ENCODE results near the gene STX18. TPM values are rescaled to one million over a fixed set of nuclear protein-coding genes. Genes with fewer than 3 reads are reported as not detected.

The STX18 gene
- total and polyA plus RNA-seq, 10 of the 15 experiments (the other 5 are each of a cell fraction or from before 2014, with no cell fraction given): 8.2 to 46.6 (median 31.1) TPM

- DNase-seq (ENCODE audit: low read depth, low spot score): no peak
- TF ChIP-seq HDAC6 (IDR thresholded peaks at IDR 0.05; ENCODE audit: unreplicated experiment) (no peak), FOXK2 (IDR thresholded peaks at IDR 0.05) (no peak), TAF1 (IDR thresholded peaks at IDR 0.05; ENCODE audit: borderline replicate concordance, low read depth, low read length) (no peak), HCFC1 (IDR thresholded peaks at IDR 0.05; ENCODE audit: low read length) (no peak), NBN (IDR thresholded peaks at IDR 0.05) (no peak), NFYB (IDR thresholded peaks at IDR 0.05; ENCODE audit: insufficient read depth, low read depth, low read length) (no peak), POLR2AphosphoS5 (IDR thresholded peaks at IDR 0.05; ENCODE audit: low read length) (no peak), SP1 (IDR thresholded peaks at IDR 0.05; ENCODE audit: low read depth, low read length) (no peak), EED (IDR thresholded peaks at IDR 0.05; ENCODE audit: low read depth) (no peak)
- TF ChIP-seq, protein P1, sequence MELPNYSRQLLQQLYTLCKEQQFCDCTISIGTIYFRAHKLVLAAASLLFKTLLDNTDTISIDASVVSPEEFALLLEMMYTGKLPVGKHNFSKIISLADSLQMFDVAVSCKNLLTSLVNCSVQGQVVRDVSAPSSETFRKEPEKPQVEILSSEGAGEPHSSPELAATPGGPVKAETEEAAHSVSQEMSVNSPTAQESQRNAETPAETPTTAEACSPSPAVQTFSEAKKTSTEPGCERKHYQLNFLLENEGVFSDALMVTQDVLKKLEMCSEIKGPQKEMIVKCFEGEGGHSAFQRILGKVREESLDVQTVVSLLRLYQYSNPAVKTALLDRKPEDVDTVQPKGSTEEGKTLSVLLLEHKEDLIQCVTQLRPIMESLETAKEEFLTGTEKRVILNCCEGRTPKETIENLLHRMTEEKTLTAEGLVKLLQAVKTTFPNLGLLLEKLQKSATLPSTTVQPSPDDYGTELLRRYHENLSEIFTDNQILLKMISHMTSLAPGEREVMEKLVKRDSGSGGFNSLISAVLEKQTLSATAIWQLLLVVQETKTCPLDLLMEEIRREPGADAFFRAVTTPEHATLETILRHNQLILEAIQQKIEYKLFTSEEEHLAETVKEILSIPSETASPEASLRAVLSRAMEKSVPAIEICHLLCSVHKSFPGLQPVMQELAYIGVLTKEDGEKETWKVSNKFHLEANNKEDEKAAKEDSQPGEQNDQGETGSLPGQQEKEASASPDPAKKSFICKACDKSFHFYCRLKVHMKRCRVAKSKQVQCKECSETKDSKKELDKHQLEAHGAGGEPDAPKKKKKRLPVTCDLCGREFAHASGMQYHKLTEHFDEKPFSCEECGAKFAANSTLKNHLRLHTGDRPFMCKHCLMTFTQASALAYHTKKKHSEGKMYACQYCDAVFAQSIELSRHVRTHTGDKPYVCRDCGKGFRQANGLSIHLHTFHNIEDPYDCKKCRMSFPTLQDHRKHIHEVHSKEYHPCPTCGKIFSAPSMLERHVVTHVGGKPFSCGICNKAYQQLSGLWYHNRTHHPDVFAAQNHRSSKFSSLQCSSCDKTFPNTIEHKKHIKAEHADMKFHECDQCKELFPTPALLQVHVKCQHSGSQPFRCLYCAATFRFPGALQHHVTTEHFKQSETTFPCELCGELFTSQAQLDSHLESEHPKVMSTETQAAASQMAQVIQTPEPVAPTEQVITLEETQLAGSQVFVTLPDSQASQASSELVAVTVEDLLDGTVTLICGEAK (IDR thresholded peaks at IDR 0.05; ENCODE audit: borderline replicate concordance): no peak
- H3K9me3 ChIP-seq (replicated peaks; ENCODE audit: control insufficient read depth, insufficient read depth, low read length): no peaks in the 10 kb centered on the region
- H3K4me3 ChIP-seq: no peak overlapping the region
- BruUV-seq (replicated peaks): no TSS peak
- H3K79me2 ChIP-seq (ENCODE audit: control insufficient read depth, insufficient read depth, low read length): no peaks in the 10 kb centered on the region; the same call in 1 of the 2 replicates
- POLR2A ChIA-PET: no interaction called here
- intact Hi-C loops (cut with micrococcal nuclease; ENCODE audit: unreplicated experiment) (no loop called here), in situ Hi-C loops (cut with MboI) (no loop called here)
- RAD21 ChIA-PET (ENCODE audit: unreplicated experiment): no interaction called here
- CTCF ChIA-PET: interaction anchor here (1.0 kb wide), 1 partner anchor 9 kb away, joined by 3 read pairs; no protein-coding TSS in a partner anchor
- no peak for FAIRE-seq
- no peaks in the 10 kb centered on the region for H3K27me3 ChIP-seq (replicated peaks in 1 of 2; ENCODE audit: control insufficient read depth in 2 of 2, insufficient read depth in 2 of 2, low read length in 1 of 2)
- SMC1A ChIA-PET (ENCODE audit: uncharacterized antibody, unreplicated experiment): no interaction called here
- no peak overlapping the region for H3K9ac ChIP-seq (ENCODE audit: control insufficient read depth, insufficient read depth, low read length)
- H3K36me3 ChIP-seq (ENCODE audit: control insufficient read depth in 2 of 2, insufficient read depth in 2 of 2, low read length in 1 of 2): peaks cover 0 to 5% of the 10 kb centered on the region in 2 experiments; a peak in 1 of 4 replicates
- WGBS (ENCODE audit: insufficient coverage, insufficient replicate concordance, low lambda C conversion rate, missing lambda C conversion rate): 98% methylated on average over 10 of the region's 10 CpGs
- no peak overlapping the region for H3K27ac ChIP-seq (ENCODE audit: control insufficient read depth, insufficient read depth)
- no peaks in the 10 kb centered on the region for H4K20me1 ChIP-seq (ENCODE audit: control insufficient read depth, insufficient read depth)
- no peaks in the 10 kb centered on the region for H3K4me1 ChIP-seq (ENCODE audit: control insufficient read depth, insufficient read depth, low read length)
- no peak overlapping the region for H2AFZ ChIP-seq (ENCODE audit: control insufficient read depth, low read depth, low read length)
- H3K4me2 ChIP-seq (ENCODE audit: control insufficient read depth, insufficient read depth): no peak overlapping the region
- ATAC-seq: no peak
Observed at GRCh38 chr4:4477796-4478195, 64.1 kb downstream of the STX18 start.
